IPS-18a (cell line): ENCODE data around the gene HCN2.

Experiments used
- H3K27ac ChIP-seq: one replicate; pipeline ENCODE4 v1.5.1; 2013; ENCODE audit warnings: low read length
- H3K27me3 ChIP-seq: one replicate; pipeline ENCODE4 v1.6.1; 2013; ENCODE audit warnings: mild to moderate bottlenecking, low read length; ENCODE audit not compliant: control insufficient read depth, insufficient read depth
- H3K36me3 ChIP-seq: one replicate; pipeline ENCODE4 v1.6.1; 2013; ENCODE audit warnings: low read depth, low read length; ENCODE audit not compliant: control insufficient read depth
- H3K4me1 ChIP-seq: one replicate; pipeline ENCODE4 v1.6.1; 2013; ENCODE audit warnings: low read depth, low read length; ENCODE audit not compliant: control insufficient read depth
- H3K4me3 ChIP-seq: one replicate; pipeline ENCODE4 v1.5.1; 2013; ENCODE audit warnings: low read length
- H3K9ac ChIP-seq: one replicate; pipeline ENCODE4 v1.6.1; 2013; ENCODE audit warnings: mild to moderate bottlenecking, low read length, moderate library complexity
- H3K9me3 ChIP-seq: one replicate; pipeline ENCODE4 v1.6.1; 2013; ENCODE audit warnings: low read depth, low read length; ENCODE audit not compliant: control insufficient read depth

HCN2 gene

GRCh38 chr19:629961-630714, 40.5 kb downstream of the HCN2 start:
- Histone ChIP-seq H3K27ac (no peak overlapping the region), H3K36me3 (peaks cover 13% of the 10 kb centered on the region), H3K9ac (no peak overlapping the region), H3K27me3 (no peaks in the 10 kb centered on the region), H3K4me1 (peaks cover 3% of the 10 kb centered on the region), H3K4me3 (no peak overlapping the region), H3K9me3 (no peaks in the 10 kb centered on the region)

GRCh38 chr19:632579-633067, 42.9 kb downstream of the HCN2 start:
- Histone ChIP-seq H3K4me1 (peaks cover 3% of the 10 kb centered on the region), H3K27ac (no peak overlapping the region), H3K27me3 (peaks cover 4% of the 10 kb centered on the region), H3K36me3 (peaks cover 9% of the 10 kb centered on the region), H3K9me3 (no peaks in the 10 kb centered on the region), H3K9ac (peak overlapping the region; percentile 86), H3K4me3 (peak overlapping the region; percentile 96)

GRCh38 chr19:633068-633785, 43.5 kb downstream of the HCN2 start, which contains the start of gene POLRMT:
POLRMT (minus strand) TSS chr19:633537; CDS start chr19:633512, 25 bp downstream.
- Histone ChIP-seq H3K9me3 (no peaks in the 10 kb centered on the region), H3K4me1 (peaks cover 3% of the 10 kb centered on the region), H3K9ac (peak within 1 kb of the TSS; percentile 86), H3K27me3 (peaks cover 10% of the 10 kb centered on the region), H3K27ac (peak within 1 kb of the TSS; percentile 20), H3K4me3 (peak within 1 kb of the TSS; percentile 96), H3K36me3 (peaks cover 9% of the 10 kb centered on the region)

GRCh38 chr19:633786-634639, 44.3 kb downstream of the HCN2 start:
- Histone ChIP-seq H3K9me3 (no peaks in the 10 kb centered on the region), H3K9ac (peak overlapping the region; percentile 86), H3K4me1 (peaks cover 3% of the 10 kb centered on the region), H3K27me3 (peaks cover 18% of the 10 kb centered on the region), H3K27ac (peak overlapping the region; percentile 8), H3K36me3 (peaks cover 9% of the 10 kb centered on the region), H3K4me3 (peak overlapping the region; percentile 96)

GRCh38 chr19:634975-635652, 45.4 kb downstream of the HCN2 start:
- Histone ChIP-seq H3K27ac (no peak overlapping the region), H3K9ac (no peak overlapping the region), H3K27me3 (peaks cover 23% of the 10 kb centered on the region), H3K4me3 (no peak overlapping the region), H3K4me1 (peaks cover 3% of the 10 kb centered on the region), H3K9me3 (no peaks in the 10 kb centered on the region), H3K36me3 (peaks cover 9% of the 10 kb centered on the region)

- no peak overlapping the region for H3K4me3 ChIP-seq
- H3K9ac ChIP-seq = no peak overlapping the region
- peaks cover 23% of the 10 kb centered on the region for H3K27me3 ChIP-seq
- no peak overlapping the region for H3K27ac ChIP-seq
- H3K9me3 ChIP-seq = no peaks in the 10 kb centered on the region
- no peaks in the 10 kb centered on the region for H3K36me3 ChIP-seq
- H3K4me1 ChIP-seq = peaks cover 3% of the 10 kb centered on the region
Measured at GRCh38 chr19:638906-639252, 49.2 kb downstream of the HCN2 start.

GRCh38 chr19:639253-640160, 49.8 kb downstream of the HCN2 start, which contains the start of gene FGF22:
FGF22 (plus strand) TSS chr19:639879; CDS start chr19:639926, 47 bp downstream.
- H3K36me3 ChIP-seq = no peaks in the 10 kb centered on the region
- peaks cover 23% of the 10 kb centered on the region for H3K27me3 ChIP-seq
- no peaks in the 10 kb centered on the region for H3K4me1 ChIP-seq
- no peak within 1 kb of the TSS for H3K9ac ChIP-seq
- no peak within 1 kb of the TSS for H3K27ac ChIP-seq
- no peaks in the 10 kb centered on the region for H3K9me3 ChIP-seq
- peak within 1 kb of the TSS; percentile 48 for H3K4me3 ChIP-seq

GRCh38 chr19:640161-640558, 50.5 kb downstream of the HCN2 start:
- no peak overlapping the region for H3K4me3 ChIP-seq

GRCh38 chr19:640606-641189, 51.0 kb downstream of the HCN2 start:
- no peak overlapping the region for H3K4me3 ChIP-seq
- peaks cover 3% of the 10 kb centered on the region for H3K36me3 ChIP-seq
- H3K27me3 ChIP-seq = peaks cover 23% of the 10 kb centered on the region
- no peak overlapping the region for H3K9ac ChIP-seq
- no peaks in the 10 kb centered on the region for H3K4me1 ChIP-seq
- H3K27ac ChIP-seq = no peak overlapping the region
- H3K9me3 ChIP-seq = no peaks in the 10 kb centered on the region

More at GRCh38 chr19:640161-640558, 50.5 kb downstream of the HCN2 start:
- H3K9ac ChIP-seq = no peak overlapping the region
- no peak overlapping the region for H3K27ac ChIP-seq
- H3K9me3 ChIP-seq = no peaks in the 10 kb centered on the region
- H3K4me1 ChIP-seq = no peaks in the 10 kb centered on the region
- peaks cover 3% of the 10 kb centered on the region for H3K36me3 ChIP-seq
- peaks cover 23% of the 10 kb centered on the region for H3K27me3 ChIP-seq

GRCh38 chr19:641702-642101, 52.0 kb downstream of the HCN2 start:
- Histone ChIP-seq H3K27ac (no peak overlapping the region), H3K4me1 (no peaks in the 10 kb centered on the region), H3K9ac (no peak overlapping the region), H3K9me3 (no peaks in the 10 kb centered on the region), H3K4me3 (no peak overlapping the region), H3K36me3 (peaks cover 4% of the 10 kb centered on the region), H3K27me3 (peaks cover 23% of the 10 kb centered on the region)
